Choroid plexus epithelial cell (primary cell): ENCODE measurements around the gene SUPT5H.

Source experiments
- DNase-seq: peaks from one replicate; pipeline ENCODE4 v3.0.0-alpha.2; 2010; ENCODE audit warnings: low read depth
- H3K4me3 ChIP-seq: 2 replicates; pipeline ENCODE4 v1.5.1; 2011; ENCODE audit warnings: low read depth, mild to moderate bottlenecking, control low read depth, low read length, moderate library complexity
- CTCF ChIP-seq: conservative IDR thresholded peaks from 2 replicates; pipeline ENCODE4 v1.5.1; 2011; ENCODE audit warnings: low read depth, mild to moderate bottlenecking, control low read depth, inconsistent platforms, low read length, moderate library complexity

Gene SUPT5H

GRCh38 chr19:39507715-39508364, 62.5 kb downstream of the SUPT5H start:
- DNase-seq, result no peak
- no peak for TF ChIP-seq CTCF
- peak overlapping the region; percentile 58 for H3K4me3 ChIP-seq

- no peak overlapping the region for H3K4me3 ChIP-seq
- no peak for TF ChIP-seq CTCF
- no peak for DNase-seq
Measured at GRCh38 chr19:39508629-39509028, 63.2 kb downstream of the SUPT5H start.

- TF ChIP-seq CTCF, result no peak
- no peak overlapping the region for H3K4me3 ChIP-seq
- DNase-seq, result no peak
Measured at GRCh38 chr19:39509233-39509632, 63.9 kb downstream of the SUPT5H start.

GRCh38 chr19:39512988-39513387, 67.6 kb downstream of the SUPT5H start:
- TF ChIP-seq CTCF, result no peak
- no peak overlapping the region for H3K4me3 ChIP-seq
- DNase-seq, result no peak

GRCh38 chr19:39514840-39515550, 69.6 kb downstream of the SUPT5H start, which contains the start of gene SELENOV:
SELENOV (plus strand) TSS chr19:39515139; CDS start chr19:39515213, 74 bp downstream.
- no peak for TF ChIP-seq CTCF
- no peak for DNase-seq
- H3K4me3 ChIP-seq, result no peak within 1 kb of the TSS

GRCh38 chr19:39515551-39516191, 70.3 kb downstream of the SUPT5H start:
- TF ChIP-seq CTCF, result no peak
- DNase-seq, result no peak
- H3K4me3 ChIP-seq, result no peak overlapping the region
